ENCODE results near the gene RABGAP1L.
A peak's percentile ranks its signal among the peaks of the same experiment; 100 is the strongest.

The RABGAP1L gene

DNA sequence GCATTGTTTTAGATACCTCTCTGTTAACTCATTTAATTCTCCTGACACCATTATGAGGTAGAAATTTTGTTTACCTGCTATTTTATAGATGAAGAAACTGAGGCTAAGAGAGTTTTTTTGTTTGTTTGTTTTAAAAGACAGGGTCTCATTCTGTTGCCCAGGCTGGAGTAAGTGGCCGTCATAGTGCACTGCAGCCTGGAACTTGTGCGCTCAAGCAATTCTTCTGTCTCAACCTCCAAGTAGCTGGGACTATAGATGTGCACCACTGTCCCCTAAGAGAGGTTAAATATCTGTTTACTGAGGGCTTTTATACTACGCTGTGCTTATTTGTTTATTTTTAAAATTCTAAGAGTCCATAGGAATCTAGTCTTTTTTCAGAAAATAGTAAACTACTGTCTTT lies 796.8 kb downstream of the RABGAP1L start:
- TF ChIP-seq, protein P1, sequence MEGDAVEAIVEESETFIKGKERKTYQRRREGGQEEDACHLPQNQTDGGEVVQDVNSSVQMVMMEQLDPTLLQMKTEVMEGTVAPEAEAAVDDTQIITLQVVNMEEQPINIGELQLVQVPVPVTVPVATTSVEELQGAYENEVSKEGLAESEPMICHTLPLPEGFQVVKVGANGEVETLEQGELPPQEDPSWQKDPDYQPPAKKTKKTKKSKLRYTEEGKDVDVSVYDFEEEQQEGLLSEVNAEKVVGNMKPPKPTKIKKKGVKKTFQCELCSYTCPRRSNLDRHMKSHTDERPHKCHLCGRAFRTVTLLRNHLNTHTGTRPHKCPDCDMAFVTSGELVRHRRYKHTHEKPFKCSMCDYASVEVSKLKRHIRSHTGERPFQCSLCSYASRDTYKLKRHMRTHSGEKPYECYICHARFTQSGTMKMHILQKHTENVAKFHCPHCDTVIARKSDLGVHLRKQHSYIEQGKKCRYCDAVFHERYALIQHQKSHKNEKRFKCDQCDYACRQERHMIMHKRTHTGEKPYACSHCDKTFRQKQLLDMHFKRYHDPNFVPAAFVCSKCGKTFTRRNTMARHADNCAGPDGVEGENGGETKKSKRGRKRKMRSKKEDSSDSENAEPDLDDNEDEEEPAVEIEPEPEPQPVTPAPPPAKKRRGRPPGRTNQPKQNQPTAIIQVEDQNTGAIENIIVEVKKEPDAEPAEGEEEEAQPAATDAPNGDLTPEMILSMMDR (IDR thresholded peaks at IDR 0.05; ENCODE audit: insufficient read depth, low read depth, low read length, missing control alignments) = no peak
- no peak for DNase-seq (ENCODE audit: low read depth)
- no peak overlapping the region for H3K4me3 ChIP-seq (ENCODE audit: low read length)

DNA sequence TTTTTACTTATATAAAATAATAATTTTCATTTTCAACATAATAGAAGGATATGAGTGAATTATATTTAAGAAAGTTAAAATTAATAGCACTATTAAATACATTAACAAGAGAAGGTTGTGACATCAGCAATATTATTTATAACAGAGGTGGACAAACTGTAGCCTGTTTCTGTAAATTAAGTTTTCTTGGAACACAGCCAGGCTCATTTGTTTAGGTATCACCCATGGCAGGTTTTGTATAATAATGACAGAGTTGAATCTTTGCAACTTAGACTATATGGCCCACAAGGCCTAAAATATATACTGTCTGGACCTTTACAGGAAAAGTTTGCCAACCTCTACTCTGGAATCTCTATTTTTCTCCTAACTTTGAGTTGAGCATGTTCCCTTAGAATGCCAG lies 797.7 kb downstream of the RABGAP1L start:
- DNase-seq (ENCODE audit: low read depth) = no peak
- TF ChIP-seq, protein P1 (IDR thresholded peaks at IDR 0.05; ENCODE audit: insufficient read depth, low read depth, low read length, missing control alignments) = no peak
- H3K4me3 ChIP-seq (ENCODE audit: low read length) = no peak overlapping the region

DNA sequence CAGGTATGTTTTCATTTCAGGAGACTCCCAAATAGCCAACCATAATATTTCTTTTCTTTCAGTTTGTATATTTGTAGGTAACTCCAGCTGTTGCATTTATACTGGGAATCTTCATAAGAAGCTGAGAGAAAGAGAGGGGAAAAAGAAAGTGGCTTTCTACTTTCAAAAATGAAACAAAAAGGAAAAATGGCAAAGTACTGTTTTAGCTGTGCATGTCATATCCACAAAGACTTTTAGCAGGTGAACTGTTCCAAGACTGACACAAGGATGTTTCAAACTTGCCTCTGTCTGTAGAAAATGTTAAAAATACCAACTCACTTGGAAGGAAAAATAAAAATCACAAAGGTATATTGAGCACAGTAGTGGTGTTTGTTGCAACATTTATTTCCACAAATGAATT lies 798.5 kb downstream of the RABGAP1L start:
- no peak overlapping the region for H3K4me3 ChIP-seq (ENCODE audit: low read length)
- no peak for DNase-seq (ENCODE audit: low read depth)
- TF ChIP-seq, protein P1 (IDR thresholded peaks at IDR 0.05; ENCODE audit: insufficient read depth, low read depth, low read length, missing control alignments) = no peak

DNA sequence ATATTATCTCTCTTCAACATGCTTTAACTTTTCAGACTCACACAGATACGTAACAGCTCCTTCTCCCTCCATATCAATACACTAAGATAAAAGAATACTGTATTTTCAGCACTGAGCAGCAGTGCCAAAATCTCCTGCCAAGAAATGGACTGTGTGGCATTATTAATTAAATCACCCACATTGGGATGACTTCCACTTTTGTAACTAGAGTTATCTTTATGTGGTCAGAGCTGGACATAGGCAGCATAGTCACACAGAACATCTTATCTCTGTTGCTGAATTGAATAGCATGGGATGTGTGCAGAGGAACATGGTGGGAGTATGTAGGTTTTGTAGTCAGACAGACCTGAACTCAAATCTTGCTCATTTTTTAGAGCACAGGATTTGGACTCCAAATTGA lies 799.1 kb downstream of the RABGAP1L start:
- H3K4me3 ChIP-seq (ENCODE audit: low read length) = no peak overlapping the region
- TF ChIP-seq, protein P1 (IDR thresholded peaks at IDR 0.05; ENCODE audit: insufficient read depth, low read depth, low read length, missing control alignments) = no peak
- DNase-seq (ENCODE audit: low read depth) = no peak

DNA sequence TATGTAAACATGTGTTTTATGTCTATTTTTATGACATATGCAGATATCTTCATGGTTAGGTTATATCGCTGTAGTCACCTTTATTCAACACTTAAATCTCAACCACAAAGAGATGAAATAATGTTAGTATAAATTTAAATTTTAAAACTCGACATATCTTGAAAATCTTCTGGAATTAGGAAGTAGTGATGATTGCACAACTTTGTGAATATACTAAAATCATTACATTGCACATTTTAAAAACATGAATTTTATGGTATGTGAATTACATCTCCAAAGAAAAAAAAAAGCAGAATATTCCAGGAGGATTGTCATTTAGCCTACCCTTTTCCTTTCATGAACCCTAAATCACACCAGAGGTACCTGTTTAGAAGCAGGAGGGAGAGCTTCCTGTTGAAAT lies 801.0 kb downstream of the RABGAP1L start:
- no peak overlapping the region for H3K4me3 ChIP-seq (ENCODE audit: low read length)
- TF ChIP-seq, protein P1 (IDR thresholded peaks at IDR 0.05; ENCODE audit: insufficient read depth, low read depth, low read length, missing control alignments) = no peak
- DNase-seq (ENCODE audit: low read depth) = no peak

DNA sequence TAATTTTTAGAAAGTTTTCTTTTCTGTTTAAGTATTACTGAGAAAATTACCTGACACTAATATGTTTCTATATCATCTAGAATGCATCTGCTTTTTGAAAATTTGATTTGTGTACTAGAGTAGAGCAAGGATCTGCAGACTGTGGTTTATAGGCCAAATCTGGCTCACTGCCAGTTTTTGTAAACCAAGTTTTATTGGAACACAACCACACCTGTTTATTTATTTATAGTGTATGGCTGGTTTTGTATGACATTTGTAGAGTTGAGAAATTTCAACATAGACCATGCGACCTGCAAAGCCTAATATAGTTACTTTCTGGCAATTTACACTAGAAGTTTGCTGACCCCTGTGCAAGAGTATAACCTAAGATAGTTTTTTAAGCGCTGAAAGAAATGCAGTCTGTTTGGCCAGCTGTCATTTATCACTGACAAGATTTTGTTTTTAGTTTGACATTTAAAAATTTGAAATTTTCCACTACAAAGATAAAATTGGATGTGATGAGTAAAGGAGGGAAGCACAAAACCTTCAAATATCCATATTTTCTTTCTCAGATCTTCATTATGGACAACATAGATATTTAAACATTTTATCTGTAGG lies 804.3 kb downstream of the RABGAP1L start:
- TF ChIP-seq, protein P1 (IDR thresholded peaks at IDR 0.05; ENCODE audit: insufficient read depth, low read depth, low read length, missing control alignments) = no peak
- DNase-seq (ENCODE audit: low read depth) = no peak
- H3K4me3 ChIP-seq (ENCODE audit: low read length) = no peak overlapping the region

DNA sequence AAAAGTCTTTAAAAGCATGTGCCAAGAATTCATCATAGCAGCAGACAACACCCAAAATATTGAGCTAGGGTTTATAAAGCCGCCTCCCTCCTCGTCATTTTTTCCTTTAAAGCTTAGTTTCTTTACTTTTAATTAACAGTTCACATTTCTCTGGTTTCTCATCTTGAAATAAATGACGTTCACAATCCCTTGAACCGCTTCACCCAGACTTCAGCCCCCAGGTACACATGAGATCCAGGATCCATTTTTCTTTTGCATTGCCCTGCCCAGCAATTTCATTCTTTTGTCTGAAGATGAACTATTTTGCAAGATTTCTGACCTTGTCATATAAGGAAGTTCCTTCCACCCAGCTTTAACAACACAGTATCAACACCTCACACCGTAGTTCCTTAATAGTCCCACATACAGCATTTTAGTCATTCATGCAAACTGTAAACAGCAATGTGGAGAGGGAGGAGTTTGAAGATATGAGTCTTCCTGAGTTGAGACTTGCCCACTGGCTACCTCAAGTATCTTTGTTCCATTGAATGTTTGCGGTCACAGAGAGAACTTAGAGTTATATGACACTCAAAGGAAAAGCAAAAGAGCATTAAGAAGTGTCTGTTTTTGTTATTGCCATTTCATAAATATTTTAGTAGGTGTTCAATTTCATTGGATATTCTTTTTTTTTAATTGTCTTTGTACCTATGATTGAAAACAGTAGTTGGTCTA lies 805.1 kb downstream of the RABGAP1L start:
- H3K4me3 ChIP-seq (ENCODE audit: low read length) = peak overlapping the region; percentile 38
- TF ChIP-seq, protein P1 (IDR thresholded peaks at IDR 0.05; ENCODE audit: insufficient read depth, low read depth, low read length, missing control alignments) = no peak
- DNase-seq (ENCODE audit: low read depth) = peak; percentile 96
